NCI-H345 treated with DMSO at 0.1 percent for 48 hours (cell line): ENCODE measurements around the gene STARD10.

ENCODE experiments used
- DNase-seq: peaks from one replicate; lab custom pipeline; 2025; ENCODE audit not compliant: unreplicated experiment; lab: John Stamatoyannopoulos, UW

The STARD10 gene

GRCh38 chr11:72767203-72768062, 26.4 kb downstream of the STARD10 start:
- DNase-seq, result no peak

GRCh38 chr11:72766152-72766902, 27.5 kb downstream of the STARD10 start:
- no peak for DNase-seq

GRCh38 chr11:72764503-72764902, 29.3 kb downstream of the STARD10 start:
- peak; percentile 92 for DNase-seq

GRCh38 chr11:72763823-72764222, 30.0 kb downstream of the STARD10 start:
- DNase-seq, result no peak

GRCh38 chr11:72762641-72763304, 31.1 kb downstream of the STARD10 start:
- no peak for DNase-seq

DNA sequence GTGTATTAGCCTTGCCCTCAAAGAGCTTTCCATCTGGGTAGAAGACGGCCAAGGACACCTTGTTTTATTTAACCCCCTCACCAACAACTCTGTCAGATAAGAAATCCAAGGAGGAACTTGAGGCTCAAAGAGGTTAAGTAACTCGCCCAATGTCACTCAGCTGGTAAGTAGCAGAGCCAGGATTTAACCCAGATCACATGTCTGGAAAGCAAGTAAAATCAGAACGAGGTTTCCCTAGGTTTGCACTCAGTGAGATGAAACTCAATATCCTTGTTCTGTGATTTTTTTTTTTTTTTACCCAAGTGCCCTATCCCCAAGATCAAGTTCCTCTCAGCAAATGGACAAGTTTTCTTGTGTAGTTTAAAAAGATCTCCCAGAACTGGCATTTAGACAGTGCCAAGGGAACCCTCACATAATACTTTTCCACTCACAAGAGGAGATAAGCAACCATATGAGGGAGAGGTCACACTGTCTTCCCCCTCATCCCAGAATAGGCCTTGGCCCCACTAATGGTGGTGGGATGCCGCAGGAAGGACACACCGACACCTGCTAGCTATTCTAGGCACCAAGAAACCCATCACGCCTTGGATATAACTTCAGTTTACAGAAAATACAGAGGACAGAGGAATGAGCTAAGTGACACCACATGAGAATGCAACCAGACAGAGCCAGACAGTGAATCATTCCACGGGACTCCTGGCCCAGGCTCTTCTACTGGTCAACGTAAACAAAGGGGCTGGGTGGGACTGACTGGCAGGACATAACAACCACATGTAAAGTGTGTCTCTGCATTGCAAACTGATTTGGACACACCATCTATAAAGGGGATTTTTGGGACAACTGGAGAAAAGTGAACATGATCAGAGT, 33.1 kb downstream of the STARD10 start:
- no peak for DNase-seq

- DNase-seq, result peak; percentile 24
Observed at GRCh38 chr11:72759468-72759985, 34.3 kb downstream of the STARD10 start.

- peak; percentile 85 for DNase-seq
Observed at GRCh38 chr11:72758690-72759389, 35.0 kb downstream of the STARD10 start.

GRCh38 chr11:72758304-72758689, 35.5 kb downstream of the STARD10 start:
- DNase-seq, result no peak

- no peak for DNase-seq
Observed at GRCh38 chr11:72755713-72756285, 38.0 kb downstream of the STARD10 start.

DNA sequence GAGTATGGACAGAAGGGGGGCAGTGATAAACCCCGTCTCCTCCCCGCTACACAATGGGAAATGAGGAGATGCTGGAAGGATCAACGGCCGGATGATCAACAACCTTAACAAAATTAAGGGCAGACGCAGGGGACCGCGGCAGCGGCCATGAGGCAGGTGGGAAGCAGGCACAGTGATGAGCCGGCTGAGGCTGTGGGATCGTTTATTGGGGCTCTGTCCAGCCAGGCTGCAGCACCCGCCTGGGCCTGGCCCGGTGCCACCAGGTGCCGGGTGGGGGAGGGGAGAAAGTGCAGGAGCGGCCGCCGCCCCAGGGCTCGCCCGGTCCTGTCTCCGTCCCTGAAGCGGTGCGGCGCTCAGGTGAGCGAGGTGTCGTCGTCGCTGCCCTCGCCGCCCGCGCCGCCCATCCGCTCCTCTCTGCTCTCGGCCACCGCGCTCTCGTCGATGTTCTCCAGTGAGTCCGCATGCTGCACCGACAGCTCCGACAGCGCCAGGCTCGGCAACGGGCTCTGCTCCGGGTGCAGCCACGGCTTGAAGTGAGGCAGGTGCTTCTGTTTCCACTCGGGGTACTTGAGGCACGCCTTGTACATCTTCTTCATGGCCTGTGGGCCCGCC, 39.2 kb downstream of the STARD10 start:
- no peak for DNase-seq

- no peak for DNase-seq
Observed at GRCh38 chr11:72754149-72754543, 39.7 kb downstream of the STARD10 start.

- DNase-seq, result no peak
Observed at GRCh38 chr11:72753341-72754148, 40.3 kb downstream of the STARD10 start.

- peak; percentile 31 for DNase-seq
Observed at GRCh38 chr11:72752088-72752914, 41.5 kb downstream of the STARD10 start, which contains the start of gene ARAP1. TSS of gene ARAP1 (minus strand) at chr11:72752408. CDS start at chr11:72727128, 25,280 bp downstream.

GRCh38 chr11:72751116-72752087, 42.4 kb downstream of the STARD10 start:
- DNase-seq, result peak; percentile 12

GRCh38 chr11:72750556-72751115, 43.2 kb downstream of the STARD10 start:
- no peak for DNase-seq
